Activated CD8-positive, alpha-beta T cell treated with anti-CD3 and anti-CD28 coated beads, Interleukin-2, amount 10 ng/mL, durations not matched to agents 7 days and 5 days (primary cell): ENCODE results near the gene BLACAT1. TPM values are rescaled to one million over a fixed set of nuclear protein-coding genes. Genes with fewer than 3 reads are reported as not detected.
A peak's percentile ranks its signal among the peaks of the same experiment; 100 is the strongest.

ENCODE experiments used
- ATAC-seq: fragments of 150-1000 bp; cut with Tn5 transposase; one replicate; pipeline ENCODE4 v1.10.0; 2021; ENCODE audit warnings: moderate library complexity
- CTCF ChIA-PET: fragments of 350-600 bp; sonication (Branson Sonifier 250); formaldehyde crosslinking; loops from one replicate; lab custom pipeline; 2021; ENCODE audit warnings: antibody characterized with exemption; lab: Charles Lee
- POLR2A ChIA-PET: fragments of 350-600 bp; sonication (Branson Sonifier 250); formaldehyde crosslinking; loops from one replicate; lab custom pipeline; 2021; ENCODE audit warnings: antibody characterized with exemption; lab: Charles Lee
- DNase-seq: peaks from one replicate; pipeline ENCODE4 v3.0.0-alpha.2; 2020
- H3K27ac Mint-ChIP-seq: one replicate; pipeline ENCODE4 v1.8.0; 2021; ENCODE audit warnings: mild to moderate bottlenecking, mixed read lengths
- H3K27me3 Mint-ChIP-seq: one replicate; pipeline ENCODE4 v1.8.0; 2021; ENCODE audit warnings: low read depth, mixed read lengths
- H3K36me3 Mint-ChIP-seq: one replicate; pipeline ENCODE4 v1.8.0; 2021; ENCODE audit warnings: low read depth, mixed read lengths
- H3K4me1 Mint-ChIP-seq: one replicate; pipeline ENCODE4 v1.8.0; 2021; ENCODE audit warnings: low read depth, mixed read lengths
- H3K4me3 Mint-ChIP-seq: one replicate; pipeline ENCODE4 v1.8.0; 2021; ENCODE audit warnings: mild to moderate bottlenecking, mixed read lengths
- H3K9me3 Mint-ChIP-seq: one replicate; pipeline ENCODE4 v1.8.0; 2022; ENCODE audit warnings: mixed read lengths; ENCODE audit not compliant: insufficient read depth
- total RNA-seq, 2 experiments: library from RNA; stranded (reverse); gene quantifications; one replicate each; pipeline ENCODE4 v1.2.3, GENCODE V29; 2021

BLACAT1 gene
- total RNA-seq, 2 experiments from 2014 or later = 0.16 TPM

DNA sequence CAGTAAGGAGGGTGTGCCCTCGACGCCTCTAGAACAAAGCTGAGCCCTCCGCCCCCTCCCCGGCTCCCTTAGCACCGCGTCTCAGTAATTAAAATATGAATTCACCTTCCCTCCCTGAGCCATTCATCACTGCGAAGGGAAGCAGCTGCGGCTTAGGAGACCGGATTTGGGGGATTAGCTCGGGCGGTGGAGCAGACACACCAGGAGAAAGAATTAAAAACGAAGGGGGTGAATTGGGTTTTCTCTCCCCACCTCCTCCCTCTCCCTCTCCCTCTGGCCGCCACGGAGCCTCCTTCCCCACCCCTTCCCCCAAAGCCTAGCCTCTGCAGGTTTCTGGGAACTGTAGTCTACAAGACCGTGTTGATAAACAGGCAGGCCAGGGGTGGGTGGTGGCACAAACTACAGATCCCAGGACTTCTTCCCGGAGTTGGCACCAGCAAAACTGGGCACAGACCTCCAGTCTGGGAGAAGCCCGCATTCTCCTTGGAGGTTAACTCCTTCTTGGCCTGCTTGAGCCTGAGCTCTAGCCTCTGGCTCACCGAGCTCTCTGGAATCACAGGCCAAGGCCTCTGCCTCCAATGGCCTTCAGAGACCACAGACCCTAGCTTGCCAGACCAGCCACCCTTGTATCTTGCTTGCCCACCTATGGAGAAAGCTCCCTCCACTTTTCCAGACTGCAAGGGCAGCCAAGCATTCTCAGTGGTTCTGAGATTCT, 10.8 kb downstream of the BLACAT1 start:
- CTCF ChIA-PET = interaction anchor here (1.0 to 11.4 kb wide), 4 partner anchors 14 to 80 kb away, joined by 3 to 84 read pairs (median 6); no protein-coding TSS in a partner anchor
- Mint-ChIP-seq H3K27me3 (peaks cover 2% of the 10 kb centered on the region), H3K4me1 (peaks cover 26% of the 10 kb centered on the region), H3K9me3 (no peaks in the 10 kb centered on the region), H3K27ac (no peak overlapping the region), H3K36me3 (no peaks in the 10 kb centered on the region), H3K4me3 (no peak overlapping the region)
- POLR2A ChIA-PET = no interaction called here
- ATAC-seq (no peak), DNase-seq (no peak)

DNA sequence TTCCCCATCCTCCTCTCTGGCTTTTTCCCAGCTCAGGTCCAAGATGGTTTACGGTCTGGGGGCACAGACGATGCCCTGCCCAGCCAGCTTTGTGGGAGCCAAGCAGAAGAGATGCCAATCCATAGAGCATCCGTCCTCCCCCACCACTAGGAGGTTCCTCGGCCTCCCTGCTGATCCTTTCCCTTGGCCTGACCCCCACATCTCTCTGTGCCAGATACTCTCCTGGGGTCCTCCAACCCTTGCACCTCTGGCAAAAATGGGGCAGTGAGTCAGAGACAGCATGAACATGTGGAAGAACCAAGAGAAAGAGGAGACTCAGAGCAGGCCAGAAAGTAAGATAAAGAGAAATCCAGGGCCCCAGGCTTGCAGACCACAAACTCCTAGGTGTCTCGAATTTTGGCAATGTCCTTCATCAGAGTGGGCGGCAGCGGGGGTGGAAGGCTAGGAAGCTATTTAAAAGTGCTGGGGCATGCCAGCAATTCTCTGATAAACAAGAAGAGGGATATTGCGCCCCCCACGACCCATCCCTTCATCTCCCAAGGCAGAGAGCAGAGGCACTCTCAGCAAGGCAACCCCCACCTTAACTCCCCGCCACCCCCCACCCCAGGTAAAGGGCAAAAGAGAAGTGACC, 11.4 kb downstream of the BLACAT1 start:
- ATAC-seq = no peak
- no peaks in the 10 kb centered on the region for H3K9me3 Mint-ChIP-seq
- H3K4me1 Mint-ChIP-seq = peaks cover 29% of the 10 kb centered on the region
- H3K4me3 Mint-ChIP-seq = no peak overlapping the region
- ChIA-PET POLR2A (no interaction called here), CTCF (interaction anchor here (1.2 to 11.4 kb wide), 2 partner anchors 42 to 80 kb away, joined by 4 to 84 read pairs; no protein-coding TSS in a partner anchor)
- no peak for DNase-seq
- no peak overlapping the region for H3K27ac Mint-ChIP-seq
- H3K36me3 Mint-ChIP-seq = no peaks in the 10 kb centered on the region
- peaks cover 2% of the 10 kb centered on the region for H3K27me3 Mint-ChIP-seq

DNA sequence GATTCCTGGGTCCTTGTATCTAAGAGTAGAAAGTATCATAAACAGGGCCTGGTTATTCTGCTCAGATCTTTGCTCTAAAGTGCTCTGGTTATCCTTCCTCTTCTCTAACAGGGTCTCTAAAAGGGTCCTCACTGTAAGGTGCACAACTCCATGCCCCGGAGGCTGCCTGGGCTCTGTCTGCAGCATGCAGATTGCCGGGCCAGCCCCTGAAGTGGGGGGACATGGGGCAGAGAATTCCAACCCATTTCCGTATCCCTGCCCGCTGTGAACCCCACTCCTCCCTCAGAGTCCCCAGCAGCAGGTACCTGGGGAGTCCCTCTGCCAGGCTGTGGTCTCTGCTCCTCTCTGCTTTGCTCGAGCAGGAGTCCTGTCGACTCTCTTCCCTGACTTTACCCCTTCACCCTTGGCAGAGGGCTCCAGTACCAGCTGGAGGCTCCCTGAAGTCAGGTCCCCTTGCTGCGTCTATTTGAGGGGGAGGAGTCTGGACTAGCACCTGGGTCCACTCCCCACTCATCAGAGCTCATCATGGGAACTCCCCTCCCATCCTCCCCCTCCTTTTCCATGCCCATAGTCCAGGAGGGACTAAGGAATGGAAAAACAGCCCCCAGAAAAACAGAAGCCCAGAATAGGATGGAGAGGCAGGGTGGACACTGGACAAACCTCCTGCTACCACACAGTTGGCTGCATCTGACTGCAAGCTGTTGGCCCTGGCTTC, 12.1 kb downstream of the BLACAT1 start:
- Mint-ChIP-seq H3K9me3 (no peaks in the 10 kb centered on the region), H3K36me3 (no peaks in the 10 kb centered on the region), H3K4me3 (no peak overlapping the region), H3K27ac (no peak overlapping the region), H3K4me1 (peaks cover 26% of the 10 kb centered on the region), H3K27me3 (peaks cover 2% of the 10 kb centered on the region)
- ATAC-seq (no peak), DNase-seq (no peak)
- ChIA-PET POLR2A (interaction anchor here (0.6 kb wide), 1 partner anchor 29 kb away, joined by 3 read pairs; no protein-coding TSS in a partner anchor), CTCF (interaction anchor here (1.2 to 11.4 kb wide), 2 partner anchors 43 to 81 kb away, joined by 4 to 84 read pairs; no protein-coding TSS in a partner anchor)

DNA sequence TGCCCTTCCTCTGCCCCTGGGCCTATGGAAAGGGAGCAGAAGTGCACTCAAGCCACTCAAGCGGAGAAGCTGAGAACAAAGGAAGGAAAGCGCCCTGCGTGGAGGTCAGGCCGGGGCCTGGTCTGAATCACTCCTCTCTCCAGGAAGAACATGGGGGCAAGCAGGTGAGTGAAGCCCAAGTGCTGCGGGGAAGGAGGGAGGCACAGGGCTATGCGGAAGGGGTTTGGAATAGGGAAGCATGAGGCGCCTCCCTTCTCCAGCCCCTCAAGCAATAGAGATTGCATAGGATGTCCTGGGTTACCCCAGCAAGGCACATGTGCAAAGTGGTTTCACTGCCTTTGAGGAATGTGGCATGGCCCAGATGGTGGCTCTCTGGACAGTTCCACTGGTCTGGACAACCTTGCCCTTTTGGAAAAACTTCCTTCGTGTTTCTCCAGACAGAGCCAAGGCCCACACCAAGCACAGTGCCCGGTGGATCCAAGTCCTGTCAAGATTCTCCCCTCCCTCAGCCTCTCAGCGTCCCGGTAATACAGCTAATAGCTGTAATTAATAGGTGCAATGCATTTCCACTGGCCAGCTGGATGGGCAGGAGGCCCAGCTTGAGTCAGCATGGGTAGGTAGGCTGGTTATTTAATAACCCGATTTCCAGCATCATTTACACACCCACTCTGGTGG, 13.7 kb downstream of the BLACAT1 start:
- Mint-ChIP-seq H3K27me3 (peaks cover 2% of the 10 kb centered on the region), H3K4me3 (no peak overlapping the region), H3K4me1 (peaks cover 26% of the 10 kb centered on the region), H3K9me3 (no peaks in the 10 kb centered on the region), H3K27ac (peak overlapping the region; percentile 10), H3K36me3 (no peaks in the 10 kb centered on the region)
- POLR2A ChIA-PET = no interaction called here
- CTCF ChIA-PET = interaction anchor here (1.1 to 11.4 kb wide), 7 partner anchors 11 to 169 kb away, joined by 3 to 84 read pairs (median 10); no protein-coding TSS in a partner anchor
- DNase-seq = no peak
- no peak for ATAC-seq

DNA sequence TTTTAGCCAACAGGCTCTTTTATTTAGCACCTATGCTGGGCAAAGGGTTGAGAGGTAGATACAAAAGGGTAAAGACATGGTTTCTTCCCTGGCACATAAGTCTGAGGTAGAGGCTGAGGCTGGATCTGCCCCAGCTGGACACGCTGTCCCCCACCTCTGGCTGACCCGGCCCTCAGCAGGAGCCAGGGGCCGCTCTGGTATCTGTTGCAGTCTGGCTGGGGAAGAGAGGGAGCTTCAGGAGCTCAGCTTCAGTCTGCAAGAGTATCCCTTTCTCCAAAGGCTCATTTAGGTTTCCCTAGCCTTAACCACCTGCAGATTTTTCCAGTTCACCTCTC, 14.2 kb downstream of the BLACAT1 start:
- Mint-ChIP-seq H3K4me1 (peaks cover 26% of the 10 kb centered on the region), H3K27me3 (peaks cover 6% of the 10 kb centered on the region), H3K36me3 (no peaks in the 10 kb centered on the region), H3K4me3 (no peak overlapping the region), H3K27ac (peak overlapping the region; percentile 89), H3K9me3 (no peaks in the 10 kb centered on the region)
- ATAC-seq (no peak), DNase-seq (no peak)
- ChIA-PET CTCF (interaction anchor here (1.0 to 11.4 kb wide), 12 partner anchors 11 to 168 kb away, joined by 3 to 84 read pairs (median 6); no protein-coding TSS in a partner anchor), POLR2A (interaction anchor here (0.9 to 1.4 kb wide), 5 partner anchors 11 to 157 kb away, joined by 3 to 6 read pairs (median 4); partner anchors contain the start of gene BLACAT1)

DNA sequence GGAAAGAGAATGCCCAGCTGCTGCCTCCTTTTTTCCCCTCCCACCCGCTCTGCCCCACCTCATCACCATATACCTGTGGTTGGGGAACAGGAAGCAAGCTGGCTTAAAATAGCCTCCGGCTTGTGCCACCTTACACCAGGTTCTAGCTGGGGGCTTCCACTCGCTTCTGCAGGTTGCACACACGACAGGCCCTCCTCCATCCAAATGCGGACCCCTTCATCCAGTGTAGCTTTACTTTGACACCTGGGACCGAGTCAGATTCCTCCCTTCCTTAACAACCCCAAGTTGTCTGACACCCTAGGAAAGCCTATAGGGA, 14.6 kb downstream of the BLACAT1 start:
- ChIA-PET POLR2A (interaction anchor here (0.9 to 1.4 kb wide), 5 partner anchors 10 to 157 kb away, joined by 3 to 6 read pairs (median 4); partner anchors contain the start of gene BLACAT1), CTCF (interaction anchor here (1.0 to 11.4 kb wide), 15 partner anchors 11 to 168 kb away, joined by 3 to 84 read pairs (median 5); no protein-coding TSS in a partner anchor)
- Mint-ChIP-seq H3K4me1 (peaks cover 26% of the 10 kb centered on the region), H3K36me3 (no peaks in the 10 kb centered on the region), H3K4me3 (peak overlapping the region; percentile 75), H3K27me3 (peaks cover 7% of the 10 kb centered on the region), H3K27ac (peak overlapping the region; percentile 89), H3K9me3 (no peaks in the 10 kb centered on the region)
- no peak for DNase-seq
- ATAC-seq = no peak

DNA sequence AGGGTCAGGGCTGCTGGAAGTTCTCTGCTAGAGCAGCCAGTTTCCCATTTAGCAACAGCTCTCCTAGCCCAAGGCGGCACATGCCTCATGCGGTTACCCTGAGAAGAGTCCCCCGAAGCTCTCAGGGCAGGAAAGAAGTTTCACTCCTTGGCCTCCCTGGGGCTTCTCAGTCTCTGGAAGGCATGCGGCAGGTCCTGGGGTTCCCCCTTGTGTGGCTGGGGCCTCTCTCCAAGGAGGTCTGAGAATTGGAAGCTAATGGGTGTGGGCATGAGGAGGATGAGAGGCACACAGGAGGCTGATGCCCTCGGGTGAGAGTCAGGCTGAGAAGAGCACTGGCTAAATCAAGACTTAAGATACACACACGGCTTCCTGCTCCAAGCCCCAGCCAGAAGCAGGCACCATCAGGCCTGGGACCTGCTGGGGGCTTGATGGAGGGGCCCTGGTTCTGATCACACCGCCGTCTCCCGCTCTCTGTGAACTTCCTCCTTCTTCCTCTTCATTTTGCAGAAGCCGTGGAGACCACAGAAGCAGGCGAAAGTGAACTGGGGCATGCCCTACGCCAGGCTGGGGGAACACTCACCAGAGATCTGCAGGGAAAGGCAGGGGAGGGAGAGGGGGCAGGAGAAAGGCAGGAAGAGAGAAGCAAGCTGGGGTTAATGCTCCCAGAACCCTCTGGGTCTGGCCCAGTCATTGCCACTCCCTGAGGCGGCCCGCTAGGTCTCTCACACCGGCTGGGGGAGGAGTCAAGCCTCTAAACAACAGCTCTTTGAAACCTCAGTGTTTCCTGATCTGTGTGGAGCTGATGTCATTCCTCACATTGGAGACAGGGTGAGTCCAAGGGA, 15.1 kb downstream of the BLACAT1 start:
- peak overlapping the region; percentile 89 for H3K27ac Mint-ChIP-seq
- ChIA-PET POLR2A (interaction anchor here (0.9 to 1.4 kb wide), 5 partner anchors 10 to 156 kb away, joined by 3 to 6 read pairs (median 4); partner anchors contain the start of gene BLACAT1), CTCF (interaction anchor here (1.0 to 11.4 kb wide), 15 partner anchors 10 to 167 kb away, joined by 3 to 84 read pairs (median 5); no protein-coding TSS in a partner anchor)
- DNase-seq (peak; percentile 85), ATAC-seq (peak; percentile 96)
- peaks cover 26% of the 10 kb centered on the region for H3K4me1 Mint-ChIP-seq
- H3K9me3 Mint-ChIP-seq = no peaks in the 10 kb centered on the region
- peaks cover 9% of the 10 kb centered on the region for H3K27me3 Mint-ChIP-seq
- no peaks in the 10 kb centered on the region for H3K36me3 Mint-ChIP-seq
- peak overlapping the region; percentile 75 for H3K4me3 Mint-ChIP-seq

DNA sequence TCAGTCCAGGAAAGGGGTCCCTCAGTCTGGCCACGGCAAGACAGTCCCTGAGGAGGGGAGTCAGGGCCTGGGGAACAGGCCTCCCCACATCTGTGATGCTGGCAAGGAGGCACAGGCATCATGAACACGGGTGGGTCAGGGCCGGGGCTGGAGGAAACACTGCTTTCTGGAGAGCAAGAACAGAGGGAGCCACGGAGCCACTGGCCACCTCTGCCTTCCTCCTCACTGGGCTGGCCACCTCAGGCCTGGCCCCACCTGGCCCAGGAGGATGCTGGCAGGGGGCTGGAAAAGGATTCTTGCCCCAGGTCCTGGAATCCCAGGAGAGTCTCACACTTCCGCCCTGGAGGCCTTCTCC, 15.7 kb downstream of the BLACAT1 start:
- Mint-ChIP-seq H3K27ac (peak overlapping the region; percentile 89), H3K36me3 (no peaks in the 10 kb centered on the region), H3K9me3 (no peaks in the 10 kb centered on the region), H3K4me1 (peaks cover 26% of the 10 kb centered on the region), H3K27me3 (peaks cover 12% of the 10 kb centered on the region), H3K4me3 (peak overlapping the region; percentile 75)
- CTCF ChIA-PET = interaction anchor here (1.4 to 11.4 kb wide), 7 partner anchors 9 to 167 kb away, joined by 4 to 84 read pairs (median 6); no protein-coding TSS in a partner anchor
- ATAC-seq (no peak), DNase-seq (no peak)
- POLR2A ChIA-PET = no interaction called here

DNA sequence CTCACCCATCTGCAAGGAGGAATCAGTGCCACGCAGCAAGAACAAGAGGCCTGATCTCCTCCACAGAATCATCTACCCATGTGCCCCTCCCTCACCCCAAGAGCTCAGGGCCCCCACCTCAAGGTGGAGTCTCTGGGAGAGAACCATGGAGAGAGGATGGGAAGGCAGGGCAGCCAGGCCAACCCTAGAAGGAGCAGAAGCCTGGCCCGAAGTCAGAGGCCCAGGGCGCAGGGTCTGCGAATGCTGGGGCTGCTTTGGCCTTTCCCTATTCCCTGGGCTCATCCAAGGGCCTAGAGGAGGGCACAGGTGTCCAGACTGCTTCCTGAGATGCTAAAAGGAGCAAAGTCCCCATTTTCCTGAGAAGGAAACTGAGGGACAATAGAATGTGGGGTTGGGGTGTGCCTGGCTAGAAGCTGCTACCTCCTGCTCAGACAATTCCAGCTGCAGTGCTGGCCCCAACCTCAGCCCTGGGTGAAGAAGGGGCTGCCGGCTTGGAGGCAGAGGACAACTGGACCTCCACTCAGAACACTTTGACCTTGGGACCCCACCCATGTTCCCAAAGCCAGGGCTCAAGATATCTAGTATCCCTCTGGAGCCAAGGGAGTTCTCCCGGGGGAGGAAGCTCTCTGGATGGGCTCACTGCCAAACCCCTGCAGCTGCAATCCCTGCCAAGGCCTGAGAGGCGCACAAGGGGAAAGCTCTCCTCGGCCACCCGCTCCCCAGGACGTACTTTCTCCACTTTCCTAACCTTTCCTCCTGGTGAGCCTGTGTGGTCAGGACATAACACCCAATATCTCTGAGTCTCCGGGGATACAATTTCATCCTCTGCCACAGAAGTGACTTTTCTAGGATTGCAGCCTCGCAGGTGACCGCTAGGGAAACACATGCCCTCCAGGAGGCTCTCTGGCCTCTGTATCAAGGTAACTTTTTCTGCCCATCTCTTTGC, 17.4 kb downstream of the BLACAT1 start:
- ATAC-seq (no peak), DNase-seq (no peak)
- ChIA-PET POLR2A (interaction anchor here (0.5 kb wide), 1 partner anchor 996 kb away, joined by 3 read pairs; no protein-coding TSS in a partner anchor), CTCF (interaction anchor here (3.5 to 11.4 kb wide), 2 partner anchors 8 to 48 kb away, joined by 30 to 84 read pairs; no protein-coding TSS in a partner anchor)
- H3K9me3 Mint-ChIP-seq = no peaks in the 10 kb centered on the region
- H3K27me3 Mint-ChIP-seq = peaks cover 21% of the 10 kb centered on the region
- no peak overlapping the region for H3K27ac Mint-ChIP-seq
- H3K4me1 Mint-ChIP-seq = peaks cover 26% of the 10 kb centered on the region
- H3K36me3 Mint-ChIP-seq = no peaks in the 10 kb centered on the region
- H3K4me3 Mint-ChIP-seq = no peak overlapping the region
